ENCODE data around the gene SLC25A6.
A peak's percentile ranks its signal among the peaks of the same experiment; 100 is the strongest.

The SLC25A6 gene

DNA sequence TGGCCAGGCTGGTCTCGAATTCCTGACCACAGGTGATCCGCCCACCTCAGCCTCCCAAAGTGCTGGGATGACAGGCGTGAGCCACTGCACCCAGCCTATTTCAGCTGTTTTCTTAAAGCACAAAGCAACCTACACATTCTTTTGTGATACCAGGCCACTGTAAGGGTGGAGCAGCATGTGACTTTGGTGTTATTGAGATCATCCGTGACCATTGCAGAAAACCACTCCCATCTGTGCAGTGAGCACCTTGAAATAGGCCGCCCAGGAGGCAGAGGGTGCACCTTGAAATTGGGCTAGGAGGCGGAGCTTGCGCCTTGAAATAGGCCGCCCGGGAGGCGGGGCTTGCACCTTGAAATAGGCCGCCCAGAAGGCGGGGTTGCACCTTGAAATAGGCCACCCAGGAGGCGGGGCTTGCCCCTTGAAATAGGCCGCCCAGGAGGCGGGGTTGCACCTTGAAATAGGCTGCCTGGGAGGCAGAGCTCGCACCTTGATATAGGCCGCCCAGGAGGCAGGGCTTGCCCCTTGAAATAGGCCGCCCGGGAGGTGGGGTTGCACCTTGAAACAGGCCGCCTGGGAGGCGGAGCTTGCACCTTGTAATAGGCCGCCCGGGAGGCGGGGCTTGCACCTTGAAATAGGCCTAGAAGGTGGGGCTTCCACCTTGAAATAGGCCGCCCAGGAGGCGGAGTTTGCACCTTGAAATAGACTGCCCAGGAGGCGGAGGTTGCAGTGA, 9.0 kb upstream of the SLC25A6 start:
- no peak for FAIRE-seq
- no peak for TF ChIP-seq POLR2A (IDR thresholded peaks at IDR 0.05; ENCODE audit: low read depth, low read length)
- no peak for DNase-seq (ENCODE audit: insufficient read length, low spot score)

- no peak for TF ChIP-seq POLR2A (IDR thresholded peaks at IDR 0.05; ENCODE audit: low read depth, low read length)
- DNase-seq (ENCODE audit: insufficient read length, low spot score) (no peak), FAIRE-seq (no peak)
Measured at GRCh38 chrX:1400049-1400448, 8.1 kb upstream of the SLC25A6 start.

DNA sequence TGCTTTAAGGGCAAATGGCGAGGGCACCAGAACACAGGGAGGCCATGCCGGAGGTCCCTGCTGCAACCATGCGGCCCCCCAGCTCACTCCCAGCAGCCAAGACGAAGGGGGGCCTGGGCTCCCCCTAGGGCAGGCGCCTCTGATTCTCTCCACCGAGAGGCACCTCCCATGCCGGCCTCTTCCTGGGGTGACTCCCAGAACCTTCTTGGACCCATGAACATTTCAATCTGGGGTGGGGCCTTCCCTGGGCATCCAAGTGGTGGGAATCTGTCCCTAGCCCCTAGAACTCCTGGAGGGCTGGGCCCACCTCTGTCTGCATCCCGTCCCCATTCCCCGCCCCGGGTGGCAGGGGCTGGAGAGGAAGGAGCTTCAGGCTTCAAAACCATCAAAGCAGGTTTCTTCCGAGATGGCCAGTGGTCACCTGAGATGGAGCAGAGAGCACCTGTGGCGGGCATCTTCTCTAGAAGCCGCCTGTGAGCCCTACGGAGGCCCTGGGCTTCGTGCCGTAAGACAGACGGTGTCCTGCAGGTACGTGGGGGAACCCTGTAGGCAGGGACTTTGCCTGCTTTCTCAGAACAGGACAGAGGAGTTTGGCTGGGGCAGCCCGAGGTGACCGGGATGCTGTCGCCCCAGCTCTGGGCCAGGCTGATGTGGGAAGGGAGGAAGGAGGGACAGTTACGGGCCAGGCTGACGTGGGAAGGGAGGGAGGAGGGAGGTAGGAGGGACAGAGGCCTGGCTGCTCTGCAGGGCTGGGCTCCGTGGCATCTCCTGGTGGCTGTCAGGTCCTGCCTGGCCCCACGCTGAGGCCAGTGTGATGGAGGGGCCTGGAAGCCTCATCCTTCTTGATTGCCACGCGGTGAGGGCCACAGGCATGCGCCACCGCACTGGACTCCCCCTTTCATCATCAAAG, 6.8 kb upstream of the SLC25A6 start:
- DNase-seq (ENCODE audit: insufficient read length, low spot score) (no peak), FAIRE-seq (no peak)
- no peak for TF ChIP-seq POLR2A (IDR thresholded peaks at IDR 0.05; ENCODE audit: low read depth, low read length)

- DNase-seq (ENCODE audit: insufficient read length, low spot score): no peak
- TF ChIP-seq POLR2A (IDR thresholded peaks at IDR 0.05; ENCODE audit: low read depth, low read length): no peak
- no peak for FAIRE-seq
Measured at GRCh38 chrX:1397441-1398270, 5.7 kb upstream of the SLC25A6 start.

DNA sequence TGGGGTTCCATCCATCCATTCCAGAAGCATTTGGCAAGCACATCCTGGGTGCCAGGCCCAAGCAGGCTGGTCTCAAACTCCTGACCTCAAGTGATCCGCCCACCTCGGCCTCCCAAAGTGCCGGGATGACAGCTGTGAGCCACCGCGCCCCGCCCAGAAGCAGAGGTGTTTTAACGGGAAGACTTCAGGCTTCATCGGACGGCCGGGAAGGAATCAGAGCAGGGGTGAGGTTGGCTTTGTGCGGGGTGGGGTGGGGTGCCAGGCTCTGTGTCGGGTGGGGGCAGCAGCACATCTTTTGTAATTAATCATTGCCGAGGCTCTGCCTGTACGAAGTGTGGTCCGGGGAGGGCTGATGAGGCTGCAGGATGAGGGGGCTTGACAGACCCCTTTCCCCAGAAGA, 5.1 kb upstream of the SLC25A6 start:
- FAIRE-seq (no peak), DNase-seq (ENCODE audit: insufficient read length, low spot score) (no peak)
- TF ChIP-seq POLR2A (IDR thresholded peaks at IDR 0.05; ENCODE audit: low read depth, low read length): no peak

- TF ChIP-seq POLR2A (IDR thresholded peaks at IDR 0.05; ENCODE audit: low read depth, low read length): no peak
- FAIRE-seq: no peak
- no peak for DNase-seq (ENCODE audit: insufficient read length, low spot score)
Measured at GRCh38 chrX:1395646-1396216, 3.8 kb upstream of the SLC25A6 start.

GRCh38 chrX:1394731-1395501, 3.0 kb upstream of the SLC25A6 start:
- no peak for DNase-seq (ENCODE audit: insufficient read length, low spot score)
- TF ChIP-seq POLR2A (IDR thresholded peaks at IDR 0.05; ENCODE audit: low read depth, low read length): no peak
- no peak for FAIRE-seq

DNA sequence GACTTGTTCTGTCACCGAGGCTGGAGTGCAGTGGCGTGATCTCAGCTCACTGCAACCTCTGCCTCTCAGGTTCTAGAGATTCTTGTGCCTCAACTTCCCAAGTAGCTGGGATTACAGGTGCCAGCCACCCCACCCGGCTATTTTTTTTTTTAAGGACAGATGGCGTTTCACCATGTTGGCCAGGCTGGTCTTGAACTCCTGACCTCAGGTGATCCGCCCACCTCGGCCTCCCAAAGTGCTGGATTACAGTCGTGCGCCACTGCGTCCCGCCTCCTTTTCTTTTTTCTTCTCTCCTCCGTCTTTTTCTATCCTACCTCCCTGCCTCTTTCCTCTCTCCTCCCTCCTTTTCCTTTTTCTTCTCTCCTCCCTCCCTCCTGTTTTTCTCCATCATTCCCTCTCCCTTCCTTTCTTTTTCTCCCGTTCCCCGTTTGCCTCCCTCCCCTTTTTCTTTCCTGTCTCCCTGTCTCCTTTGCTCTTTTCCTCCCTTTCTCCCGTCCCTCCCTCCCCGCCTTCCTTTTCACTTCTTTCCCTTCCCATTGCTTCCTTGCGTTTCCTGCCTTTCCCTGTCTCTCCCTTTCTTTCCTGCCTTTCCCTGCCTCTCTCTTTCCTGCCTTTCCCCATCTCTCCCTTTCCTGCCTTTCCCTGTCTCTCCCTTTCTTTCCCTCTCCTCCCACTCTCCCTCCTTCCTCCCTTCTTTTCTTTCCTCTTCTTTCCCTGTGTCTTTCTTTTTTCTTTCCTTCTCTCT, 2.1 kb upstream of the SLC25A6 start:
- no peak for TF ChIP-seq POLR2A (IDR thresholded peaks at IDR 0.05; ENCODE audit: low read depth, low read length)
- FAIRE-seq: no peak

GRCh38 chrX:1392376-1393068, 609 bp upstream of the SLC25A6 start:
- no peak for DNase-seq (ENCODE audit: insufficient read length, low spot score)

More for the DNA sequence above, 2.1 kb upstream of the SLC25A6 start:
- no peak for DNase-seq (ENCODE audit: insufficient read length, low spot score)

GRCh38 chrX:1391370-1391706, 575 bp downstream of the SLC25A6 start:
- FAIRE-seq (no peak), DNase-seq (ENCODE audit: insufficient read length, low spot score) (peak; percentile 56)
- TF ChIP-seq POLR2A (IDR thresholded peaks at IDR 0.05; ENCODE audit: low read depth, low read length): no peak

More at GRCh38 chrX:1392376-1393068, 609 bp upstream of the SLC25A6 start:
- FAIRE-seq: no peak
- TF ChIP-seq POLR2A (IDR thresholded peaks at IDR 0.05; ENCODE audit: low read depth, low read length): peak; percentile 41

DNA sequence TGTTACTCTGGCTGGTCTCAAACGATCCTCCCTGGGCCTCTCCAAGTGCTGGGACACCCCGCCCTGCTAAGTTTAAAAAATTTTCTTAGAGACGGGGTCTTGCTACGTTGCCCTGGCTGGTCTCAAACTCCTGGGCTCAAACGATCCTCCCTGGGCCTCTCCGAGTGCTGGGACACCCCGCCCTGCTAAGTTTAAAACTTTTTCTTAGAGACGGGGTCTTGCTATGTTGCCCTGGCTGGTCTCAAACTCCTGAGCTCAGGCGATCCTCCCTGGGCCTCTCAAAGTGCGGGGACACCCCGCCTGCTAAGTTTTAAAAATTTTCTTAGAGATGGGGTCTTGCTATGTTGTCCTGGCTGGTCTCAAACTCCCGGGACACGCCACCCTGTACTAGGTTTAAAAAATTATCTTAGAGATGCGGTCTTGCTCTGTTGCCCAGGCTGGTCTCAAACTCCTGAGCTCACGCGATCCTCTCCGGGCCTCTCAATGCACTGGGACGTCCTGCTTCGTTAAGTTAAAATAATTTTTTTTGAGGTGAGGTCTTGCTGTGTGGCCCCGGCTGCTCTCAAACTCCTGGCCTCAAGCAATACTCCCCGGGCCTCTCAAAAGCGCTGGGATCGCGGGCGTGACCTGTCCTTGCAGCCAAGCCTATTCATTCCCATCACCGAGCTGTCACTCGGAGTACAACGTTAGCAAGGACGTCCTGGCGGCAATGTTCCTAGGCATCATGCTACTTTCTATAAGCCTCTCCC, 1.1 kb downstream of the SLC25A6 start:
- no peak for TF ChIP-seq POLR2A (IDR thresholded peaks at IDR 0.05; ENCODE audit: low read depth, low read length)
- FAIRE-seq (no peak), DNase-seq (ENCODE audit: insufficient read length, low spot score) (no peak)

Measured in H54 (cell line).